OCI-LY7 (cell line): ENCODE data around the gene SORCS1.

ENCODE experiments used
- CTCF ChIP-seq: fragments of 200-600 bp; sonication (generic); conservative IDR thresholded peaks from 2 replicates; pipeline ENCODE4 v1.5.1; 2014; ENCODE audit warnings: mild to moderate bottlenecking, antibody characterized with exemption, low read length, moderate library complexity, mixed read lengths
- EZH2phosphoT487 ChIP-seq: fragments of 200-600 bp; sonication (generic); IDR thresholded peaks from 2 replicates; pipeline ENCODE4 v1.6.1; 2018; ENCODE audit warnings: low read depth, borderline replicate concordance, mild to moderate bottlenecking, mixed run types, antibody characterized with exemption, low read length, moderate library complexity, mixed read lengths

GRCh38 chr10:106535304-106535953 is 629.1 kb downstream of the SORCS1 start:
- no peak for TF ChIP-seq EZH2phosphoT487
- no peak for TF ChIP-seq CTCF
